ENCODE measurements around the gene OPCML.

Gene OPCML

GRCh38 chr11:132876705-132877104, 655.6 kb downstream of the OPCML start:
- no peaks in the 10 kb centered on the region for H3K27me3 ChIP-seq (ENCODE audit: control insufficient read depth in 3 of 3, insufficient read depth in 3 of 3, low read depth in 1 of 3, low read length in 3 of 3)
- H3K4me3 ChIP-seq (ENCODE audit: low read length in 2 of 2) = no peak overlapping the region
- H2BK5ac ChIP-seq (ENCODE audit: low read length) = no peak overlapping the region
- no CpG with 5 or more reads among the region's 6 CpGs for WGBS, 2 donors (ENCODE audit: extremely low coverage in 2 of 2, insufficient read length in 2 of 2, insufficient replicate concordance in 1 of 2)
- no peak overlapping the region for H2AK5ac ChIP-seq (ENCODE audit: low read depth, low read length)
- H4K8ac ChIP-seq (ENCODE audit: low read depth, low read length) = no peak overlapping the region
- no peak overlapping the region for H2BK12ac ChIP-seq (ENCODE audit: low read length)
- H3K14ac ChIP-seq (ENCODE audit: low read length) = no peak overlapping the region
- no peak overlapping the region for H3K23ac ChIP-seq (ENCODE audit: low read depth, low read length, poor library complexity)
- no peaks in the 10 kb centered on the region for H3K9me3 ChIP-seq (replicated peaks in 1 of 2; ENCODE audit: control insufficient read depth in 2 of 2, insufficient read depth in 1 of 2, low read depth in 1 of 2, low read length in 2 of 2)
- H3K4ac ChIP-seq (ENCODE audit: low read length) = no peak overlapping the region
- H3K4me1 ChIP-seq (ENCODE audit: control insufficient read depth in 2 of 2, insufficient read depth in 1 of 2, low read depth in 1 of 2, low read length in 2 of 2) = peaks cover 2 to 4% of the 10 kb centered on the region in 2 donors
- no peaks in the 10 kb centered on the region for H3K36me3 ChIP-seq (replicated peaks in 1 of 2; ENCODE audit: control insufficient read depth in 2 of 2, insufficient read depth in 2 of 2, low read length in 2 of 2)
- no peak overlapping the region for H3K4me2 ChIP-seq (ENCODE audit: insufficient read depth, low read length, poor library complexity, severe bottlenecking)
- H3K9ac ChIP-seq (ENCODE audit: low read depth, low read length, poor library complexity) = no peak overlapping the region
- H2AFZ ChIP-seq (ENCODE audit: low read length) = no peak overlapping the region
- no peak overlapping the region for H3K27ac ChIP-seq (replicated peaks; ENCODE audit: low read length)
- H2BK15ac ChIP-seq (ENCODE audit: low read length) = no peak overlapping the region
- H3K18ac ChIP-seq (ENCODE audit: low read length) = no peak overlapping the region
- no peak overlapping the region for H4K91ac ChIP-seq (ENCODE audit: low read depth, low read length, poor library complexity)
- H2BK120ac ChIP-seq (ENCODE audit: low read depth, low read length) = no peak overlapping the region
- no peaks in the 10 kb centered on the region for H3K79me1 ChIP-seq (ENCODE audit: low read depth, low read length)
- DNase-seq (ENCODE audit: low spot score) = no peak

- Histone ChIP-seq H2BK15ac (ENCODE audit: low read length) (no peak overlapping the region), H2BK12ac (ENCODE audit: low read length) (no peak overlapping the region), H2AK5ac (ENCODE audit: low read depth, low read length) (no peak overlapping the region), H3K4me2 (ENCODE audit: insufficient read depth, low read length, poor library complexity, severe bottlenecking) (no peak overlapping the region), H3K36me3 (replicated peaks in 1 of 2; ENCODE audit: control insufficient read depth in 2 of 2, insufficient read depth in 2 of 2, low read length in 2 of 2) (no peaks in the 10 kb centered on the region), H3K23ac (ENCODE audit: low read depth, low read length, poor library complexity) (no peak overlapping the region), H3K14ac (ENCODE audit: low read length) (no peak overlapping the region), H3K4me3 (ENCODE audit: low read length in 2 of 2) (no peak overlapping the region), H2AFZ (ENCODE audit: low read length) (no peak overlapping the region), H3K4ac (ENCODE audit: low read length) (no peak overlapping the region), H3K79me1 (ENCODE audit: low read depth, low read length) (no peaks in the 10 kb centered on the region), H3K18ac (ENCODE audit: low read length) (no peak overlapping the region), H3K9ac (ENCODE audit: low read depth, low read length, poor library complexity) (no peak overlapping the region), H3K4me1 (ENCODE audit: control insufficient read depth in 2 of 2, insufficient read depth in 1 of 2, low read depth in 1 of 2, low read length in 2 of 2) (peaks cover 2 to 4% of the 10 kb centered on the region in 2 donors), H4K8ac (ENCODE audit: low read depth, low read length) (no peak overlapping the region), H3K27me3 (ENCODE audit: control insufficient read depth in 3 of 3, insufficient read depth in 3 of 3, low read depth in 1 of 3, low read length in 3 of 3) (no peaks in the 10 kb centered on the region), H3K9me3 (replicated peaks in 1 of 2; ENCODE audit: control insufficient read depth in 2 of 2, insufficient read depth in 1 of 2, low read depth in 1 of 2, low read length in 2 of 2) (no peaks in the 10 kb centered on the region), H2BK120ac (ENCODE audit: low read depth, low read length) (no peak overlapping the region), H4K91ac (ENCODE audit: low read depth, low read length, poor library complexity) (no peak overlapping the region), H2BK5ac (ENCODE audit: low read length) (no peak overlapping the region), H3K27ac (replicated peaks; ENCODE audit: low read length) (no peak overlapping the region)
- WGBS, 2 donors (ENCODE audit: extremely low coverage in 2 of 2, insufficient read length in 2 of 2, insufficient replicate concordance in 1 of 2) = no CpG with 5 or more reads among the region's 3 CpGs
- no peak for DNase-seq (ENCODE audit: low spot score)
These were observed 656.1 kb downstream of the OPCML start for GRCh38 chr11:132876239-132876638.

- H3K4ac ChIP-seq (ENCODE audit: low read length) = no peak overlapping the region
- H3K9ac ChIP-seq (ENCODE audit: low read depth, low read length, poor library complexity) = no peak overlapping the region
- no peak overlapping the region for H2BK12ac ChIP-seq (ENCODE audit: low read length)
- no peak overlapping the region for H3K18ac ChIP-seq (ENCODE audit: low read length)
- no peak for DNase-seq (ENCODE audit: low spot score)
- no peak overlapping the region for H3K4me3 ChIP-seq (ENCODE audit: low read length in 2 of 2)
- H3K36me3 ChIP-seq (replicated peaks in 1 of 2; ENCODE audit: control insufficient read depth in 2 of 2, insufficient read depth in 2 of 2, low read length in 2 of 2) = no peaks in the 10 kb centered on the region
- no peak overlapping the region for H2AFZ ChIP-seq (ENCODE audit: low read length)
- no peak overlapping the region for H3K23ac ChIP-seq (ENCODE audit: low read depth, low read length, poor library complexity)
- H3K27ac ChIP-seq (replicated peaks; ENCODE audit: low read length) = no peak overlapping the region
- no peak overlapping the region for H2BK120ac ChIP-seq (ENCODE audit: low read depth, low read length)
- H3K14ac ChIP-seq (ENCODE audit: low read length) = no peak overlapping the region
- H2BK5ac ChIP-seq (ENCODE audit: low read length) = no peak overlapping the region
- H2AK5ac ChIP-seq (ENCODE audit: low read depth, low read length) = no peak overlapping the region
- H3K9me3 ChIP-seq (replicated peaks in 1 of 2; ENCODE audit: control insufficient read depth in 2 of 2, insufficient read depth in 1 of 2, low read depth in 1 of 2, low read length in 2 of 2) = no peaks in the 10 kb centered on the region
- peaks cover 2 to 4% of the 10 kb centered on the region in 2 donors for H3K4me1 ChIP-seq (ENCODE audit: control insufficient read depth in 2 of 2, insufficient read depth in 1 of 2, low read depth in 1 of 2, low read length in 2 of 2)
- no peak overlapping the region for H4K8ac ChIP-seq (ENCODE audit: low read depth, low read length)
- no peak overlapping the region for H2BK15ac ChIP-seq (ENCODE audit: low read length)
- no peak overlapping the region for H4K91ac ChIP-seq (ENCODE audit: low read depth, low read length, poor library complexity)
- H3K79me1 ChIP-seq (ENCODE audit: low read depth, low read length) = no peaks in the 10 kb centered on the region
- no peaks in the 10 kb centered on the region for H3K27me3 ChIP-seq (ENCODE audit: control insufficient read depth in 3 of 3, insufficient read depth in 3 of 3, low read depth in 1 of 3, low read length in 3 of 3)
- no peak overlapping the region for H3K4me2 ChIP-seq (ENCODE audit: insufficient read depth, low read length, poor library complexity, severe bottlenecking)
- WGBS, 2 donors (ENCODE audit: extremely low coverage in 2 of 2, insufficient read length in 2 of 2, insufficient replicate concordance in 1 of 2) = no CpG with 5 or more reads among the region's 6 CpGs
These were observed 657.7 kb downstream of the OPCML start for GRCh38 chr11:132874638-132875037.

- H3K9ac ChIP-seq (ENCODE audit: low read depth, low read length, poor library complexity) = no peak overlapping the region
- H3K27me3 ChIP-seq (ENCODE audit: control insufficient read depth in 3 of 3, insufficient read depth in 3 of 3, low read depth in 1 of 3, low read length in 3 of 3) = no peaks in the 10 kb centered on the region
- no peak overlapping the region for H4K91ac ChIP-seq (ENCODE audit: low read depth, low read length, poor library complexity)
- H4K8ac ChIP-seq (ENCODE audit: low read depth, low read length) = no peak overlapping the region
- no peak overlapping the region for H3K23ac ChIP-seq (ENCODE audit: low read depth, low read length, poor library complexity)
- no peak overlapping the region for H3K18ac ChIP-seq (ENCODE audit: low read length)
- WGBS, 2 donors (ENCODE audit: extremely low coverage in 2 of 2, insufficient read length in 2 of 2, insufficient replicate concordance in 1 of 2) = no CpG with 5 or more reads among the region's 5 CpGs
- H3K79me1 ChIP-seq (ENCODE audit: low read depth, low read length) = no peaks in the 10 kb centered on the region
- no peak overlapping the region for H2BK120ac ChIP-seq (ENCODE audit: low read depth, low read length)
- H3K27ac ChIP-seq (replicated peaks; ENCODE audit: low read length) = no peak overlapping the region
- H3K4me1 ChIP-seq (ENCODE audit: control insufficient read depth in 2 of 2, insufficient read depth in 1 of 2, low read depth in 1 of 2, low read length in 2 of 2) = peaks cover 2 to 4% of the 10 kb centered on the region in 2 donors
- no peaks in the 10 kb centered on the region for H3K9me3 ChIP-seq (replicated peaks in 1 of 2; ENCODE audit: control insufficient read depth in 2 of 2, insufficient read depth in 1 of 2, low read depth in 1 of 2, low read length in 2 of 2)
- H3K36me3 ChIP-seq (replicated peaks in 1 of 2; ENCODE audit: control insufficient read depth in 2 of 2, insufficient read depth in 2 of 2, low read length in 2 of 2) = no peaks in the 10 kb centered on the region
- H3K14ac ChIP-seq (ENCODE audit: low read length) = no peak overlapping the region
- no peak overlapping the region for H2BK12ac ChIP-seq (ENCODE audit: low read length)
- H2BK5ac ChIP-seq (ENCODE audit: low read length) = no peak overlapping the region
- no peak overlapping the region for H2BK15ac ChIP-seq (ENCODE audit: low read length)
- no peak overlapping the region for H3K4ac ChIP-seq (ENCODE audit: low read length)
- H2AK5ac ChIP-seq (ENCODE audit: low read depth, low read length) = no peak overlapping the region
- DNase-seq (ENCODE audit: low spot score) = no peak
- no peak overlapping the region for H3K4me3 ChIP-seq (ENCODE audit: low read length in 2 of 2)
- H2AFZ ChIP-seq (ENCODE audit: low read length) = no peak overlapping the region
- no peak overlapping the region for H3K4me2 ChIP-seq (ENCODE audit: insufficient read depth, low read length, poor library complexity, severe bottlenecking)
These were observed 658.5 kb downstream of the OPCML start for GRCh38 chr11:132873841-132874240.
